ENCODE data around the gene NAALADL1. TPM values are rescaled to one million over a fixed set of nuclear protein-coding genes. Genes with fewer than 3 reads are reported as not detected.

Gene NAALADL1
- total RNA-seq, 6 experiments from 2014 or later = 0.83 to 3.5 (median 1.4) TPM

DNA sequence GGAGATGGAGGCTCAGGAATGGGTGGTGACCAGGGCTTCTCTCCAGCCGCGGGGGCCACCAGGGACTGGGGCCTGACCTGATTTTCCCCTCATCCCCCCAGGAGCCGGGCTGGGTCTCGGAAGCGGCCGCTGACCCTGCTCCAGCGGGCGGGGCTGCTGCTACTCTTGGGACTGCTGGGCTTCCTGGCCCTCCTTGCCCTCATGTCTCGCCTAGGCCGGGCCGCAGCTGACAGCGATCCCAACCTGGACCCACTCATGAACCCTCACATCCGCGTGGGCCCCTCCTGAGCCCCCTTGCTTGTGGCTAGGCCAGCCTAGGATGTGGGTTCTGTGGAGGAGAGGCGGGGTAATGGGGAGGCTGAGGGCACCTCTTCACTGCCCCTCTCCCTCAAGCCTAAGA, 29.5 kb upstream of the NAALADL1 start:
- no peaks in the 10 kb centered on the region for H3K9me3 ChIP-seq
- 96% methylated on average over 4 of the region's 15 CpGs for WGBS (ENCODE audit: insufficient coverage, low coverage, low lambda C conversion rate, missing lambda C conversion rate)
- intact Hi-C loops (cut with DNase I) = no loop called here
- H3K27me3 ChIP-seq = no peaks in the 10 kb centered on the region
- H3K4me3 ChIP-seq = no peak overlapping the region
- H3K4me1 ChIP-seq = peaks cover 0 to 16% (median 4%) of the 10 kb centered on the region in 4 donors
- H3K36me3 ChIP-seq = peaks cover 0 to 23% (median 7%) of the 10 kb centered on the region in 4 donors
- DNase-seq (no peak), ATAC-seq (no peak)
- TF ChIP-seq POLR2A (IDR thresholded peaks at IDR 0.05) = no peak
- TF ChIP-seq, protein P1, sequence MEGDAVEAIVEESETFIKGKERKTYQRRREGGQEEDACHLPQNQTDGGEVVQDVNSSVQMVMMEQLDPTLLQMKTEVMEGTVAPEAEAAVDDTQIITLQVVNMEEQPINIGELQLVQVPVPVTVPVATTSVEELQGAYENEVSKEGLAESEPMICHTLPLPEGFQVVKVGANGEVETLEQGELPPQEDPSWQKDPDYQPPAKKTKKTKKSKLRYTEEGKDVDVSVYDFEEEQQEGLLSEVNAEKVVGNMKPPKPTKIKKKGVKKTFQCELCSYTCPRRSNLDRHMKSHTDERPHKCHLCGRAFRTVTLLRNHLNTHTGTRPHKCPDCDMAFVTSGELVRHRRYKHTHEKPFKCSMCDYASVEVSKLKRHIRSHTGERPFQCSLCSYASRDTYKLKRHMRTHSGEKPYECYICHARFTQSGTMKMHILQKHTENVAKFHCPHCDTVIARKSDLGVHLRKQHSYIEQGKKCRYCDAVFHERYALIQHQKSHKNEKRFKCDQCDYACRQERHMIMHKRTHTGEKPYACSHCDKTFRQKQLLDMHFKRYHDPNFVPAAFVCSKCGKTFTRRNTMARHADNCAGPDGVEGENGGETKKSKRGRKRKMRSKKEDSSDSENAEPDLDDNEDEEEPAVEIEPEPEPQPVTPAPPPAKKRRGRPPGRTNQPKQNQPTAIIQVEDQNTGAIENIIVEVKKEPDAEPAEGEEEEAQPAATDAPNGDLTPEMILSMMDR (IDR thresholded peaks at IDR 0.05) = no peak
- no peak overlapping the region for H3K27ac ChIP-seq

DNA sequence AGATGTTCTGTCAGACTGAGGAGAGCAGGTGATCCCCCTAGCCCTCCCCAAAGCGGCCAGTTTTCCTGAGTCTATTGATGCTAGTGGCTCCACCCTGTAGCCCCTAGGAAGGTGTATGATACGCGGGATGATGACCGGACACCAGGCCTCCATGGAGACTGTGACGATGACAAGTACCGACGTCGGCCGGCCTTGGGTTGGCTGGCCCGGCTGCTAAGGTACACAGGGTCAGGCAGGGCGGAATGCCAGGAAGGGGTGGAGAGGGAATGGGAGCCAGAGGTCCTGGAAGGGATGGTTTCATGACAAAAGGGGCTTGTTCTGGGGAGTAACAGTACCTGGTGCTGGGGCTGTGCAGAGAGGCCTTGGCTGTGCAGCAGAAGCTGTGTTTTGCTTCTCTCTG, 28.9 kb upstream of the NAALADL1 start:
- peaks cover 0 to 16% (median 4%) of the 10 kb centered on the region in 4 donors for H3K4me1 ChIP-seq

GRCh38 chr11:65086809-65087208, 28.5 kb upstream of the NAALADL1 start:
- TF ChIP-seq, protein P1 (IDR thresholded peaks at IDR 0.05) = no peak
- TF ChIP-seq POLR2A (IDR thresholded peaks at IDR 0.05) = no peak
- peaks cover 0 to 23% (median 7%) of the 10 kb centered on the region in 4 donors for H3K36me3 ChIP-seq
- WGBS (ENCODE audit: insufficient coverage, low coverage, low lambda C conversion rate, missing lambda C conversion rate) = 100% methylated on average over 3 of the region's 9 CpGs
- no peak overlapping the region for H3K27ac ChIP-seq
- no peaks in the 10 kb centered on the region for H3K27me3 ChIP-seq
- peaks cover 0 to 16% (median 4%) of the 10 kb centered on the region in 4 donors for H3K4me1 ChIP-seq
- no peak overlapping the region for H3K4me3 ChIP-seq
- intact Hi-C loops (cut with DNase I) = no loop called here
- no peak for DNase-seq
- ATAC-seq = no peak
- H3K9me3 ChIP-seq = no peaks in the 10 kb centered on the region

More for the DNA sequence above, 28.9 kb upstream of the NAALADL1 start:
- no peak for TF ChIP-seq POLR2A (IDR thresholded peaks at IDR 0.05)
- Histone ChIP-seq H3K36me3 (peaks cover 0 to 23% (median 7%) of the 10 kb centered on the region in 4 donors), H3K9me3 (no peaks in the 10 kb centered on the region), H3K27me3 (no peaks in the 10 kb centered on the region), H3K4me3 (no peak overlapping the region), H3K27ac (no peak overlapping the region)
- ATAC-seq (no peak), DNase-seq (no peak)
- WGBS (ENCODE audit: insufficient coverage, low coverage, low lambda C conversion rate, missing lambda C conversion rate) = 79% methylated on average over 6 of the region's 11 CpGs
- intact Hi-C loops (cut with DNase I) = no loop called here

- no peak for TF ChIP-seq POLR2A (IDR thresholded peaks at IDR 0.05)
- TF ChIP-seq, protein P1 (IDR thresholded peaks at IDR 0.05) = no peak
- H3K27ac ChIP-seq = no peak overlapping the region
- peaks cover 0 to 23% (median 7%) of the 10 kb centered on the region in 4 donors for H3K36me3 ChIP-seq
- intact Hi-C loops (cut with DNase I) = no loop called here
- 95% methylated on average over 4 of the region's 4 CpGs for WGBS (ENCODE audit: insufficient coverage, low coverage, low lambda C conversion rate, missing lambda C conversion rate)
- H3K9me3 ChIP-seq = no peaks in the 10 kb centered on the region
- ATAC-seq (no peak), DNase-seq (no peak)
- no peak overlapping the region for H3K4me3 ChIP-seq
- H3K4me1 ChIP-seq = peaks cover 0 to 16% (median 4%) of the 10 kb centered on the region in 4 donors
- H3K27me3 ChIP-seq = no peaks in the 10 kb centered on the region
Measured at GRCh38 chr11:65085446-65085845, 27.1 kb upstream of the NAALADL1 start.

GRCh38 chr11:65084598-65085375, 26.4 kb upstream of the NAALADL1 start:
- TF ChIP-seq POLR2A (IDR thresholded peaks at IDR 0.05) = no peak
- TF ChIP-seq, protein P1 (IDR thresholded peaks at IDR 0.05) = no peak
- WGBS (ENCODE audit: insufficient coverage, low coverage, low lambda C conversion rate, missing lambda C conversion rate) = 38% methylated on average over 11 of the region's 23 CpGs

More at GRCh38 chr11:65084598-65085375, 26.4 kb upstream of the NAALADL1 start:
- H3K36me3 ChIP-seq = peaks cover 0 to 23% (median 7%) of the 10 kb centered on the region in 4 donors
- DNase-seq = no peak
- peak overlapping the region; percentile 59 to 91 (median 83) for H3K27ac ChIP-seq
- H3K4me3 ChIP-seq = peak overlapping the region; percentile 69 to 80 (median 73)
- H3K4me1 ChIP-seq = peaks cover 0 to 16% (median 4%) of the 10 kb centered on the region in 4 donors
- peak in 1 of 4 donors; percentile 4 for ATAC-seq
- intact Hi-C loops (cut with DNase I) = no loop called here
- no peaks in the 10 kb centered on the region for H3K27me3 ChIP-seq
- H3K9me3 ChIP-seq = no peaks in the 10 kb centered on the region
